DMS53 treated with DMSO at 0.1 percent for 48 hours (cell line): Measurements from ENCODE around the gene BOD1L1.

Experiments
- DNase-seq: peaks from one replicate; lab custom pipeline; 2025; ENCODE audit not compliant: unreplicated experiment; lab: John Stamatoyannopoulos, UW

BOD1L1 gene

DNA sequence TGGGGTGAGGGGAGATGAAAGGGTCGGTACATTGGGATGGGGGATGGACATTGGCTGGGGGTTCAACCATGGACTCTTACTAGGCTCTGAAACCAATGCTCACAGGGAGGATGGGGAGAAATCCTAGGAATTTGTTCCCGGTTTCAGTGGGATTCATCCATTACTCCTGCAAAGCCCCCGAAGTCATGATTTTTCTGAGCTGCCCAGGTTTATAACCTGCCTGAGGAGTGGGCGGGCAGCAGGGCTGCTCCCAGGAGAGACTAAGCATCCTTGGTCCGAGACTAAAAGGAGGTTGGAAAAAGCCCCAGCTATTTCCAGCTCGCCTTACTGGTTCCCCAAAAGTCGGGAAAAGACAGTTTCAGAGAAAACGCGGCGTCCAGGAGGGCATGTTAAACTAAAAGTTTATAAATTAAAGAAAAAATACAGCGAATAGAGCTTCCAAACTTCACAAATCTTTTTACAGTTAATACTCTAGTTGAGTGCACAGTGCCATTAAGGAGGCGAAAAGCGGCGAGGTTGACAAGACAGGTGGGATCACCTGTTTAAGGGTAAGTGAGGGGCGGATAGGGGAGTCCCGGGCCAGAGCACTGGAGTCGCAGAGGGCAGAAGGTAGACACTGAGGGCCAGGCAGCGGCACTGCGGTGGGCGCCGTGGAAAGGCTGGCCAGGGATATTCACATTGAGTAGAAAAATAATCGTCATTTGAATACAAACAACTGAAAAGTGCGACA lies 86.9 kb downstream of the BOD1L1 start:
- no peak for DNase-seq

DNA sequence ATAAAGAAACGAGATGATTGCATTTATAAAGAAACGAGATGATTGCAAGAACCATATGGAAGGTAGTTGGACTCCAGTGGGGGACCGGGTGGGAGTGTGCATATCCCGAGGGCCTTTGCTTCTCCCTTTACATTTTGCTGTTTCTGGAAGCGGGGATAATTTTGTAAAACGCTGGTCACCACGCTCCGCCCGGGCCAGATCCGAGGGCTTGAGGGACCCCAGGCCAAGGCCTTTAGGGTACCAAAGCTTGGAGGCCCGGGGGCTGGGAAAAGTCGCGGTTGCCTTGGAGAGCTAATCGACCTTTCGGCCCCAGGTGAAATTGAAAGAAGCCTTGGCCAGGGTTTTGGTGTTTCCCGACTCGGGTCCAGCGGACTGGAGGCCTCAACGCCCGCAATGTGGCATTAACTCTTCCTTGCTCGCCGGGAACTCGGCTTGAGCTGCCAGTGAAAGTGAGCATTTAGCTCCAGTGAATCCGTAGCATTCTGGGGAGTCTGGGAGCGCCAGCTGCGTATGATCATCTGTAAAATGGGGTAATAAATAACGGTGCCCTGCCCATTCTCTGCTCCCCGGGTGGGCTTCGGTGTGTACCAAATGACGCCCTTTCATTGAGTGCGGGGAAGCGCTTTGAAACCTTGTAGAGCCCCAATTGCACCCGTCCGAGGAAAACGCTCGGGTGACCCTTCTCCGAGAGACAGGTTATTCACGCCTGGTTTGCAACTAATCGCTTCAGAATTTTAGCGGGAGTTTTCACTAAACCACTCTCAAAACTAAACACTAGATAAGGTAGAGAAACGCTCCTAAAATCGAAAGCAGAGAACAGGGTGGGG lies 87.7 kb downstream of the BOD1L1 start:
- DNase-seq, result no peak

DNA sequence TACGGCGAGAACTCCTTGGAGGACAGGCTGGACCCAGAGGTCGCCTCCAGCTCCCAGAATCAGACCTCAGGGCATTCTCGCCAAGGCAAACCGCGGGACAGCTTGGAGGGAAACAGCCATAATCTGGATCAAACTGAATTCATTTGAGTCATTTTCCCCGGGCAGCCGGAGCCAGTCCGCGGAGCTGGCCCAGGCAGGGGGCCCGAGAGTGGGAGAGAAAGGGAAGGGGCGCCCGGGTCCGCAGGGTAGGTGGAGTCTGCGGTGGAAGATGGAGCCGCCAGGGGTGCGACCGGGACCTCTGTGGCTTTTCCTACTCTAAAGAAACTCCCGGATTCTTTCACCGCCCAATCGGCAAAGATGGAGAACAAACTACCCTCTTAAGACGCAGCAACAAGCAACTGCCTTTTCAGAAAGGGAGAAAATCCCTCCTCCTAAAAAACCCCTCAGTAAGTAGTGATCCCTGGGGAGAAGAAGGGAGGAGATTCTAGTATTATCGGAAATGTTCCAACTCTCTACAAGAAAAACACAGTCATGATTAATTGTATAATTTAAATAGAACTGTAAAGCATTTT lies 88.4 kb downstream of the BOD1L1 start:
- no peak for DNase-seq

DNA sequence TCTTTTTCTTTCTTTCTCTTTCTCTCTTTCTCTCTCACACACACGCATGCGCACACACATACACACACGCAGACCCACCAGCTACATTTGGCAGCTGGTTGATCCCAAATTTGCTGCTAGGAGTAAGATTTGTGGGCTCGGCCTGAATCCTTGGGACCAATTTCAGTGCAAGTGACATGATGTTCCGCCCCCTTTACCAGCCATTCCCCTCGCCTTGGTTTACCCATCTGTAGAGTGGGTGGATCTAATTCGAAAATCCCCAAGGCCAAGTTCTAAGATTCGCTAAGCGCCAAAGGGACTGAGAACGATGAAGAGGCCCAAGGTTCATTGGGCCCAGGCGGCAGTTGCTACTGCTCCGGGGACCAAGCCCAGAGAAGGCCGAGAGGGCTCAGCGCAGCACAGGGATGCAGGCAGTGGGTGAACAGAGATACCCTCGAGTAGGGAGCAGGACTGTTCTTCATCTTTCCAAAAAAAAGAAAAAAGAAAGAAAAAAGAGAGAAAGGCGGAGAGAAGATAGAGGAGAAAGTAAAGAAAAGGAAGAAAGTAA lies 89.0 kb downstream of the BOD1L1 start:
- no peak for DNase-seq

DNA sequence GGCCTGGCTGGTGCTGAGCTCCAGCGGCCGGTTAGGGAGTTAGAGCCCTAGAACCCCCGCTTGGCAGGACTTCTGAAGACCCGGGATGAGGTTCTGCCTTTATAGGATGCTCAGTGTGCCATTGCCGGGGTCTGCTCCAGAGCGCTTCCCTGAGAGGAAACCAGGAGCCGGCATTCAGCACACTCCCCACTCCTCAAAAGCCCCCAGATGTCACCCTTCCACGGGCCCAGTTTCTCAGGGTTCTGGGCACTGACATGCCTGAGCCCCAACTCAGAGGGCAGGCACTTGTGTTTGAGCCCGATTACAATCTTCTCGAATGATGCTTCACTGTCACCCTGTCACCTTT lies 89.7 kb downstream of the BOD1L1 start:
- no peak for DNase-seq

DNA sequence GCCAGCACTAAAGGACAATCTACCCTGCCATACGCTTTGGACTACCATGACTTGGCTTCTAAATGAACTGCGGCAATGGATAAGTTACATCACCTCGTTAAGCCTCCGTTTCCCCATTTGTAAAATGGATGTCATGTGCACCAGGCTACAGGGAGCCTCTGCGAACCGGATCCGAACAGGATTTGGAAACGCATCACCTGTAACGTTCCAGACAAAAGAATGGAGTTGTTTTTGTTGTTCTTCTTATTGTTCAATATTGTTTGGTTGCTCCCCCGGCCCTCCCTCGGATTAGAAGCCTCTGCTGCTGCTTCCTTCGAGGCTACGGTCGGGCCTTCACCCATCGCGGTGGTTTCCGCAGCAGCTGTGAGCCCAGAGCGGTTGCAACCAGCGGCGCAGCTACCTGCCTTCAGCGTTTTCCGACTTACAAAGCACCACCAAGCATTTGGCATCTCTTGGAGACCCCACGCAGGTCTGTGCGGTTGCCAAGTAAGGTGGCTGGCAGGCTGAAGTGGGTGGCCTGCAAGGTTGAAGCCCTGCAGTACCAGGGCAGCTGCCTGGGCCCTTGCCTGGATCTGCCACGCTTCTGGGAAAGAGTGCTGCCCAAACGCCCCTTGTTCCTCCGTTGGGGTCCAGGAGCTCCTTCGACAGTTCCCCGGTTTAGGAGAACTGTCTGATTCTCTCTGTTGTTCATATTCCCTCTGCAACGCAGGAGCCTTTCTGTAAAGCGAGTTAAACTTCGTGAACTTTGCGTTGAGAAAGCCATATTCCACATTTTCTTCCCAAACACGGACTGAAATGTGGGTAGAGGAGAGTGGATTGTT lies 90.3 kb downstream of the BOD1L1 start:
- DNase-seq, result no peak

DNA sequence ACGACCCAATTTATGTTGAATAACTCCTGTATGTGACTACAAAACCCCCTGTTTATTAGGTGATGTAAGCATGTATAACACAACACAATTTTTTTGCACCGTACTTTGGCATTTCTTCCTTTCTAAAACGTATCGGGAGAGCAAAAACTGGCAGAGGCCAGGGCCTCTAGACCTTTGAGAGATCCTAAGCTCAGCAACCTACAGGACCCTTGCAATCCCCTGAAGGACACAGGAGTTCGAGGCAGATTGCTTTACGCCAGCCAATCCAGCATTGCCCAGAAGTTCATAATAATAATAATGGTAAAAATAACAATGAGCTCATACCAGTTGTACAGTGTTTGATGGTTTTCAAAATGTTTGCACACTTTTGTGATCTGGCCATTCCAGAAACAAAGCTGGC lies 90.9 kb downstream of the BOD1L1 start:
- DNase-seq, result no peak

DNA sequence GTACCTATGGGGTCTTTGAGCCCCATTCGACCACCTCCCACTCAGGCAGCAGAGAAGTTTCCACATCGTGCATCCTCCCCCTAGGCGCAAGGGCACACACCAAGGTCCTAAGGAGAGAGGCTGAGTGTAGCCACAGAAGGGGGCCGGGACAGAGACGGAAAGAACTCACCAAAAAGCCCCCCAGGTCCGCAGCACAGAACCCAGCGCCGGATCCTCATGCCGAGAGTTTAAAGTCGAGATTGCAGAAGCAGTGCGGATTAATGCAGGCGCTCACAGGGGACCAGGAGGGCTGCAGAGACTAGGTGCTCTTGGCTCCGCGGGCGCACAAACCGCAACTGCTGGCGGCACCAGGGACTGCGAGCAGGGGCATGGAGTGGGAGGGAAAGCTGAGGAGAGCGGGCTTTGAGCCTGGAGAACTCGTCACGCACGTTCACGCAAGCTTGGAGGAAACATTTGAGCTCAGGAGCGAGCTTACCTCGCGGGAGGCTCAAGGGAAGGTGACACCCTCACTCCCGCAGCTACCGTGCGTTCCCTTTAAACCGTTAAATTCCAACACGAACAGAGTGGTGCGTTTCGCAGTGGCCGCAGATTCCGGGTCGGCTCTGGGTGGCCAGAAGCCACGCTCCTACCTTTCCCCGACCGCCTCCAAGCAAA lies 91.7 kb downstream of the BOD1L1 start:
- DNase-seq, result no peak

DNA sequence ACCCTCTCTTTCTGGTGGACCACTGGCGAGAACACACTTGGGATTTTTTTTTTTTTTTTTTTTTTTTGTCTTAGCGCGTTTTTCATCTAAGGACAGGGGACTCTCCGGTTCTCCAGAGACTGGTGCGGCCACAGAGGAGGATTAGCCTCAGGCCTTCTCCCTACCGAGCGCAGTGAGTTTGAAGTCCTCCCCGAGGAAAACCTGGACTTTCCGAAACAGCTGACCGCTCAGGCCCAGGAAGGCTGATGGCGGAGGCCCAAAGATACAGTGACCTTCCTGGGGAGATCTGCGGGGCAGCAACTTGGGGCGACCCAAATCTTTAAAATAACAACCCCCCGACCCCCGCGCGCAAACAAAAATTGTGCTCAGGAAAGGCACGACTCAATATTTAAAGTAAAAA lies 92.4 kb downstream of the BOD1L1 start:
- DNase-seq, result no peak

DNA sequence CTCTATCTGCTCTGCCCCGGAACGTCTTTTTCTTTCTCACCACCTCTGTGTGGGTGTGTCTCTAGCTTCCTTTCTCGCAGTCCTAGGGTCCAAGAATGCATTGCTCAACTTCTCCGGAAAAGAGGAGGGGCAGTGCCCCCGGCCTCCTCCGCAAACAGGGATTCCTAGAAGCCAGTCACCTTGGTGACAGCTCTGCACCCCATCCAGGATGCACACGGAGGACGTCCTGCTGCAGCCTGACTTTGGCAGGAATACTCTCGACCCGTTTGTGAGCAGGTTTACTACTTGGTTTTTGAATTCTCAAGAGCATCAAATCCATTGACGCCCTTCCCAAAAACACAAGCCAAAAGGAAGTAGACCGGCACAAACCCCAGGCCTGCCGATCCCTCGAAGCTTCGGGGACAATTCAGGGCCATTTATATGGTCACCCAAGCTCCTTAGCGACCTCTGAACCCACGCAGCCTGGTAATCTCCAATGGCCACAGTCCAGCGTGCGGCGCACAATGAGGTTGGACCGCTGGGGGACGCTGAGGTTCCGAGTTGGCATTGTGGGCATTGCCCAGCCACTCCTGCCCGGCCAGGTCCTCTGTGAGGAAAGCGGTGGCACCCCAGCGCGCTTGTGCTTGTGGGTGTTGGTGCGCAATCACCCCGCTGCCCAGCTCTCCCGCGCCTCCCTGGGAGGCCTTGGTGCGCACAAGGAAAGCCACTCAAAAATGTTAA lies 93.0 kb downstream of the BOD1L1 start:
- DNase-seq, result no peak

DNA sequence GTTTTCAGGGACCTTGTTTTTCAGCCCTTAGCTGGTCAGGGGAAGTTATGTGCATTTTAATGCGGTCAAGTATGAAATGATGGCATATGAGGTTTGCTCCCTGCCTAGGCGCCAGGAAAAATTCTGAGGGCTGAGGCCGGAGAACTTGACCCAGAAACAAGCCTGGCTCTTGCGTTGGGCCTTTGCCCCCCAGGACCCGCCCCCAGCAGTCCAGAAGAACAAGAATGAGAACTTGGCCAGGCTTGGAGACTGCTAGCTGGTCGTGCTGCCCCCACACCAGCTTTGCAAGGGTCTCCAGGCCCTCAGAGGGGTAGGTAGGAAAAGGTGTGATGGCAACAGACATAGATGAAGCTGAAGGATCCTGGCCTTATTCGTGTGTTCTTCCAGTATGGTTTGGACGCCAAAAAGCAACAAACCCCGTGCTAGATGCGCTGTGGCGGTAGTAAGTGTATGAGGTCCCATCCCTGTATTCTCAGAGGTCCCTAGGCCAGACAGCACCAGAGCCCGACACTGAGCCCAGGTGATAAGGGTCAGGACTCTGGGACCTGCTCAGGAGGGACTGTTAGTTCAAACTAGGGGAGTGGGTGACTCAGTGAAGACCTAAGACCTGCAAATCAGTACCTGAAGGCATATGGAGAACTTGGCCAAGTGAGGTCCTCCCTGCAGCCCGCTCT lies 93.7 kb downstream of the BOD1L1 start:
- DNase-seq, result no peak

DNA sequence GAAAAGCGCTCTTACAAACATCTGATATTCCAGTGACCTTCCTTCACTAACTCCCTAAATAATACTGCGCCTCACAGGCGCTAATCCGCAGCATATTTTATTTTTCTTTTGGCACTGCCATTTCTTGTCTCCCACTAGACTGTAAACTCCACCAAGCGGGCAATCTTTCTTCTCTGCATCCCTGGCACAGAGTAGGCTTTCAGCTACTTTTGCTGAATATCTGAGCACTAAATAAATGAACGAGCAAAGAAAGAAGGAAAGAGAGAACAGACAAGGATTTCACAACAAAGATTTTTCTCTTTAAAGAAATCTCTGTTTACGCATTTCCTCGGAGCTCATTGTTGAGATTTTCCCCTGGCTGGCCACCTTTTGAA lies 95.9 kb downstream of the BOD1L1 start:
- DNase-seq, result no peak

DNA sequence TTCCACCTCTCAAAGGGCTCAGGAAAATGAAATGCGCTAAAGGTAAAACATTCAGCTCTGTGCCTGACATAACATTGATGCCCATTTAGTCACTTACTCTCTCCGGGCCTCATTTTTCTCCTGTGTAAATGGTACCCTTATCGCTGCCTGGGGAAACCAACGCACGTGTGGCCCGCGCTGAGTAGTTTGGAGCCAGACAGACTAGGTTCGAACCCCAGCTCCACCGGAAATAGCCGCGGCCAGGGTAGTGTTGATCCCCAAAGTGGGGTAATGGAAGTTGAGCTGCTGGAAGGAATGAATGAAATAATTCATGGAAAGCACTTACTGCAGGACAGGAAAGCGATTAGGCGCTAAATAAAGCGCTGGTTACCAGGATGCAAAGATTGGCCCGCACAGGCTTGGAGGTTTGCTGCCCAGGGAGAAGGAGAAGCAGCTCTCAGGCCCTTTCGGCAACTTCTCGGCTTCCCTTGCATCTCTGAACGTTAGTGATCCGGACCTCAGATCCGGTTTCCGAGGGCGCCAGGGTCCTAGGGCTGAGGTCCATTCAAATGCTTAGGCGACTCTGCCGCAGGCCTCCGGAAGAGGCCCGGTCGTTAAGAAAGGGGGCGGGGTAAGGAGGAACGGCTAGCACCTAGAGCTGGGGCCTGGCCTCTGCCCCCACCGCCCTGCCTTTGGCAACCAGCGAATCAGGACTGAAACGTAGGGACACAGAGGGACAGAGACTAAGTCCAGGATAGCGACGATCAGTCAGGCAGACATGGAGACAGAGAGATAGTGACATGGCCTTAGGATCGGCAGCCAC lies 96.5 kb downstream of the BOD1L1 start:
- DNase-seq, result no peak

DNA sequence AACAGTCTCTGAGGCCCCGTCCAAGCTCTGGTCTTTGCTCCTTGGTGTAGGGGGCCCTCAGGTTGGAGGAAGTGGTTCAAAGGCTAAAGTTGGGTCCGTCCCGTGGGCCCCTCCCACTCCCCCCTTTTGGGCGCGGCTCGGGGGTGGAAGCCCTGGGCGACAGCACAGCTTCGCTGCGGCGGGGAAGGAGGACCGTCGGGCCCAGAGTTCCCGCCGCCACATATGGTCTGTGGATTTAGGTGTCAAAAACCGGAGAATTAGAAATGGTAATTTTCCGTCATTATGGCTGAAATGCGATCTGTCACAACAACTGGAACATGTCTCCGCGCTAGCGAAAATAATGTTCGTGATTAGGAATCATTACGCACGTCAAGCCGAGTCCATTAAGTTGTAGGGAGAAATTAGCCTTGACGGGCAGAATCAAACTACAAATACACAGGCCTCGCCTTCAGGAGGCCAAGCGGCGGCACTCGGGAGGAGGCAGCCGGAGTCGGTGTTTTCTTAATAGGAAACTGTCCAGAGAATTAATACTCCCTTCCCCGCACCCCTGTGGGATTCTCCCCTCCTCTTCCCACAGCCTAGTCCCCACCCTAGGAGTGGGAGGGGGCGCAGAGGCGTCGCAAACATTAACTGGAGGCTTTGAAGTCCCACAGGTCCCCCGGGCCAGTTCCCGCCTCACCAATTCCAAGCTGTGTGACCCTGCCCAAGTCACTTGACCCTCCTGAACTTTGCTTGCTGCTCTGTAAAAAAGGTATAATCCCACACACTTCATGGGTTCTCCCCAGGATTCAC lies 98.2 kb downstream of the BOD1L1 start:
- DNase-seq, result no peak

DNA sequence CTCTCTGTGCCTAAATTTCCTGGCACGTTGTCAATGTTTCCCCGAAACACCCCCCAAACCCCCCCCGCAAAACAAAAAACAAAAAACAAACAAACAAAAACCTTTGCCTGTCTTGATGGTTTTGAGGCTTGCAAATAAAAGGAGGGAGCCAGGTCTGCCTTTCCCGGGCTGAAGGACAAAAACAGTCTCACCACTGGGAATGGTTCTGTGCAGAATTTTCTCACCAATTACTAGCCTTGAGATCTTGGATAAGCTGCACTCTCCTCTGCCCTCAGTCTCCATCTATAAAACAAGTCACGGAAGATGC lies 98.8 kb downstream of the BOD1L1 start:
- DNase-seq, result no peak

DNA sequence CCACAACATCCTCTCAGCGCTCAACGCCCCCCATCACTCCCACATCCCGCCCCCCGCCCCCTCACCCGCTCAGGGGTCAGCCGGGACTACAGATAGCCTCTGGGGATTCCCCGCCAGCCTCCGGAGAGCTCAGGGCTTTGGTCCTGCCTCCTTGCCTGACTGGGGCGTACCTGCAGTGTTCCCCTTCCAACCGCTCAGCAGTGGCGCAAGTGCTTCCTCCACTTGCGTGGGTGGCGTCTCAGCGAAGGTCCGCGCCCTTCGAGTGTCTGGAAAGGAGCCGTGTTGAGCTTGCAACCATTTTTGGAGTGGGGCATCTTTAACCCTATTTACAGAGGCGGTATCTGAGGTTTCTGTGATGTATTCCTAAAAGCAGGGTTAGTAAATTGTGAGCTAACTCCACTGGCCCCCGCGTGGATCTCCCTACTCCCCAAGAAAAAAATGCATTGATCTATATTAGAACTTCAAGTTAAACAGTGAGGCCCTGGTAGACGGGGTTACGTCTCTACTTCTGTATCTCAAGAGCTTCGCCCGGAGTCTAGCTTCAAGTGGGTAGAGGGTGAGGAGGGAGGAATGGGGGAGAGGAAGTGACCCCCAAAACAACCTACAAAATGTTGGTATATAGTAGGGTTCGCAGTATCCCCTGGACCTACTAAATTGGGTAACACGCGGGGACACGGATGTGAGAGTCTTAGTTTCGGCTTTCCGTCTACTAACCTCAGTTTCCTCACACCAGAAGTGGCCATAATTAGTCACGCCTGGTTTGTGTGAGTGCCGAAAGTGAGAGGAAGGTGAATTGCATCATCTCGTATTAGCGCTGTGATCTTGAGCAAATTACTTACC lies 99.3 kb downstream of the BOD1L1 start:
- DNase-seq, result no peak
